GM19395 (cell line): ENCODE measurements around the gene RPL18A.
A peak's percentile ranks its signal among the peaks of the same experiment; 100 is the strongest.

ENCODE experiments used
- ATAC-seq: cut with Tn5 transposase; IDR thresholded peaks from one replicate; pipeline ENCODE4 v1.9.1; 2021; ENCODE audit warnings: mild to moderate bottlenecking, moderate library complexity; ENCODE audit not compliant: unreplicated experiment

RPL18A gene

GRCh38 chr19:17841810-17842662, 17.7 kb upstream of the RPL18A start:
- ATAC-seq = no peak

- no peak for ATAC-seq
Observed at GRCh38 chr19:17842663-17843291, 16.9 kb upstream of the RPL18A start.

- no peak for ATAC-seq
Observed at GRCh38 chr19:17843292-17843827, 16.4 kb upstream of the RPL18A start.

DNA sequence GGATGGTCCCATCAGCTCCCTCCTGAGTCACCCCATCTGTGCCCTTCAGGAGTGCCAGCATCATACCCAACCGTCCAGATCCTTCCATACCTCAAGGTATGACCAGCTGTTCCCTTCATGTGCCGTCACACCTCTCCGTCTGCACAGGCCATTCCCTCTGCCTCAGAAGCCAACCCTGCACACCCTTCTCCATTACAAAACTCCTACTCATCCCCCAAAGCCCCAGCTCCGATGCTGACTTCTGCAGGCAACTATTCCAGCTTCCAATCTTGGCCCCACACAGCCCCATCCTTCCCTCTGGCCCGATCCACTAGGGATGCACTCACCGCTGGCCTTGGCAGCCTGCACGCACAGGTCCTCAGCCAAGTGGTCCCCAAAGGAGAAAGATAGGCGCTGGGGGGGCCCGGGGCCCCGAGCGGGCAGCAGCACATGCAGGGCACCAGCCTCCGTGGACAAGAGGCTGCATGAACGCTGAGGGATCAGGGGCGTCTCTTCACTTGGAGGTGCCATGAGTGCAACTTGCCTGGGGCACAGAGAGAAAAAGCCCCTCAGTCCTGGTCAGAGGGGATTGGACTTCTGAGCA, 15.7 kb upstream of the RPL18A start:
- no peak for ATAC-seq

DNA sequence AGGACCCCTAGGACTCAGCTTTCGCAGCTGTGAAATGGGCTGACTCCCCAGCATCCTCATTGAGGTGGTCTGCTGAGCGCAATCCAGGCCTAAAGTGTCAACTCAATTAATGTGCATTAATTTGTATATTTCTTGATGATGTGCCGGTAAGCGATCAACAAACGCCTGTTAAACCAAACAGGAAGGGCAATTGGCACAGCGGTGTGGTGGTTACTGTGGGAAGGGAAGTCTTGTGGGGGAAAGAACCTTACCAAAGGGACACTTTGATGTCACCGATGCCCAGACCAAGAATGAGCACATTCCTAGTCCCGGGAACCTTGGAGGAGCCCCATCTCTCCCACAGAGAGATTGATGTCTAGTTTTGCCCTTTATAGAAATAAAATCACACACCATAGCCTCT, 13.6 kb upstream of the RPL18A start:
- ATAC-seq = no peak

- peak; percentile 70 for ATAC-seq
Observed at GRCh38 chr19:17847538-17848366, 12.0 kb upstream of the RPL18A start, which contains the start of gene JAK3. JAK3 (minus strand) TSS chr19:17847982; CDS start chr19:17844417, 3,565 bp downstream.

DNA sequence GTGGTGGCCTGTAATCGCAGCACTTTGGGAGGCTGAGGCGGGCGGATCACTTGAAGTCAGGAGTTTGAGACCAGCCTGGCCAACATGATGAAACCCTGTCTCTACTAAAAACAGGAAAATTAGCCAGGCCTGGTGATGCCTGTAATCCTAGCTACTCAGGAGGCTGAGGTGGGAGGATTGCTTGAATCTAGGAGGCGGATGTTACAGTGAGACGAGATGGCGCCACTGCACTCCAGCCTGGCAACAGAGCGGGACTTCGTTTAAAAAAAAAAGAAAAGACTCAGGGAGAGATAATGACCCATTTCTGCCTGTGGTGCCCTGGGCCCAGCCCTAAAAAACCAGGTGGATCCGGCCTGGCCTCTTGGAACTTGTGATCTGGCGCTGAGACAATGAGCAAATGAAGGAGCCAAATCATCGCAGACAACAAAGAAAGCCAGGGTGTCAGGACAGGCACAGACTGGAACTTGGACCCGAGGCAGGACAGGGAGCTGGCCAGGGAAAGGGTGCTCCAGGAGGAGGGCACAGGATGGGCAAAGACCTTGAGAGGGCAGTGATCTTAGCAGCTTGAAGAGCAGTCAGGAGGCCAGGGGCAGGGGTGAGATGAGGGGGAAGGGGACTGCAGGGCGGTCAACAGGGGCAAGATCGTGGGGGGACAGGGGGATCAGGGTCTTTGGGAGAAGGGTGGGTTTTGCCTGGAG, 11.0 kb upstream of the RPL18A start:
- ATAC-seq = no peak

DNA sequence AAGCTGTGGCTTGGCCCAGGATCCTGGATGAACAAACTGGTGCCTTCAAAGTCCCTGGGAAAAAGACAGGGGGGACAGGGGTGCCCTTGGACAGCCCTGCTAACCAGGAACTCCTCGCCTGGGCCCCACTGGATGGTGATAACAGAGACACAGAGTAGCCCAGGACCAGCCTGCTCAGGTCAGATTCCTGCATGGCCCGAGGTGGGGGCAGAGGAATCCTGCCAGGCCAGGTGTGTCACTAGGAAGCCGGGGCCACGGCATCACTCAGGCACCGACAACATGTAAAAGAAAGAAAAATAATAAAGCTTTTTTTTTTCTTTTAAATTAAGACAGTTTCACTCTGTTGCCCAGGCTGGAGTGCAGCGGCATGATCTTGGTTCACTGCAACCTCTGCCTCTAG, 5.6 kb upstream of the RPL18A start:
- ATAC-seq = no peak

- ATAC-seq = no peak
Observed at GRCh38 chr19:17855280-17856152, 4.2 kb upstream of the RPL18A start.

- ATAC-seq = no peak
Observed at GRCh38 chr19:17860331-17860992, 752 bp downstream of the RPL18A start.

DNA sequence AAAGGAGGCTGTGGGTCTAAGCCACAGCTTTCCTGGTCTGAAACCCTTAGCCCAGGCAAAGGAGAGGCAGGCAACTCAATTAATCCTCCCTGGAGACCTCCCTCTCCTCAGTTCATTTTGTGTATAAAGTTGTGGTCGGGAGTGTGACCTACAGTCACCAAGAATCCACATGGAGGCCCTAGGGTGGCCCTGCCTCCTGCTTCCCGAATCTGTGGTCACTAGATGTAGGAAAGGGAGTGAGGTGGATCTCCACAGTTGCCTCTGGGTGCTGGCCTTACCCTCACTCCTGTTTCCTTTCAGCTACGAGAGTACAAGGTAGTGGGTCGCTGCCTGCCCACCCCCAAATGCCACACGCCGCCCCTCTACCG, 1.3 kb downstream of the RPL18A start:
- no peak for ATAC-seq

- no peak for ATAC-seq
Observed at GRCh38 chr19:17861542-17862402, 2.1 kb downstream of the RPL18A start.

- no peak for ATAC-seq
Observed at GRCh38 chr19:17862711-17863519, 3.2 kb downstream of the RPL18A start.

GRCh38 chr19:17863520-17864182, 3.9 kb downstream of the RPL18A start:
- ATAC-seq = no peak

- ATAC-seq = no peak
Observed at GRCh38 chr19:17865364-17866311, 5.9 kb downstream of the RPL18A start.
